HCT116 (cell line): ENCODE data around the gene PXMP4. TPM values are rescaled to one million over a fixed set of nuclear protein-coding genes. Genes with fewer than 3 reads are reported as not detected.
A peak's percentile ranks its signal among the peaks of the same experiment; 100 is the strongest.

Experiments
- ATAC-seq: fragments of 200-7000 bp; cut with Tn5 transposase; 2 replicates; pipeline ENCODE4 v1.9.1; 2020; ENCODE audit warnings: mild to moderate bottlenecking, moderate library complexity
- BruUV-seq: library from RNA; stranded (reverse); fragments of 400-500 nt; replicated peaks from 2 replicates; lab custom pipeline; 2021; lab: Mats Ljungman, UMichigan
- CTCF ChIA-PET: fragments of 300-600 bp; sonication (Branson Sonifier 250); formaldehyde crosslinking; loops from one replicate; lab custom pipeline; 2021; ENCODE audit warnings: antibody characterized with exemption; lab: Charles Lee
- POLR2A ChIA-PET: fragments of 300-600, 350-600 bp; sonication (Branson Sonifier 250); formaldehyde crosslinking; loops from one replicate; lab custom pipeline; 2021; ENCODE audit warnings: antibody characterized with exemption; lab: Charles Lee
- RAD21 ChIA-PET, 2 experiments: fragments of 300-600 bp; sonication (Branson Sonifier 250); formaldehyde crosslinking; loops; one replicate each; lab custom pipeline; 2023; ENCODE audit warnings: low total read pairs in 2 of 2; ENCODE audit not compliant: uncharacterized antibody in 2 of 2, unreplicated experiment in 2 of 2, low non-redundant PET in 1 of 2; lab: Charles Lee
- DNase-seq: peaks from one replicate; pipeline ENCODE4 v3.0.0-alpha.2; 2010; ENCODE audit warnings: low read depth, low spot score
- H2AFZ ChIP-seq: fragments of 200-600 bp; shearing (Covaris generic), sonication (generic); 2 replicates; pipeline ENCODE4 v1.6.1; 2017; ENCODE audit warnings: low read depth, mixed run types, mixed read lengths, antibody characterized with exemption, low read length; ENCODE audit not compliant: poor library complexity, severe bottlenecking
- H3K27ac ChIP-seq: 2 replicates; pipeline ENCODE4 v1.5.1; 2012; ENCODE audit warnings: low read depth, low read length
- H3K27me3 ChIP-seq: fragments of 200-600 bp; sonication (generic); 2 replicates; pipeline ENCODE4 v1.6.1; 2016; ENCODE audit warnings: mixed run types, low read length, mixed read lengths; ENCODE audit not compliant: insufficient read depth
- H3K36me3 ChIP-seq, 2 experiments: fragments of 200-500 bp in 1 of 2; fragments of 200-600 bp in 1 of 2; sonication (Bioruptor generic) in 1 of 2; sonication (generic) in 1 of 2; 2 replicates each; pipeline versions ENCODE4 v1.5.1 to v1.6.1; 2014 to 2016; ENCODE audit warnings: low read length in 2 of 2, inconsistent platforms in 1 of 2, mixed read lengths in 1 of 2, mixed run types in 1 of 2; ENCODE audit not compliant: insufficient read depth in 2 of 2, control insufficient read depth in 1 of 2
- H3K4me1 ChIP-seq, 2 experiments: fragments of 200-600 bp in 1 of 2; sonication (generic) in 1 of 2; 2 replicates each; pipeline versions ENCODE4 v1.5.1 to v1.6.1; 2012 to 2017; ENCODE audit warnings: low read length in 2 of 2, inconsistent platforms in 1 of 2, mild to moderate bottlenecking in 1 of 2, mixed read lengths in 1 of 2, mixed run types in 1 of 2, moderate library complexity in 1 of 2; ENCODE audit not compliant: insufficient read depth in 2 of 2, control insufficient read depth in 1 of 2
- H3K4me2 ChIP-seq: fragments of 200-600 bp; sonication (generic); 2 replicates; pipeline ENCODE4 v1.6.1; 2017; ENCODE audit warnings: mixed run types, low read length, mixed read lengths
- H3K4me3 ChIP-seq, 2 experiments: fragments of 200-600 bp in 1 of 2; sonication (generic) in 1 of 2; replicated peaks in 1 of 2; 2 replicates each; pipeline ENCODE4 v1.5.1; 2011 to 2016; ENCODE audit warnings: low read length in 2 of 2, control low read depth in 1 of 2, low read depth in 1 of 2, mild to moderate bottlenecking in 1 of 2, mixed read lengths in 1 of 2, mixed run types in 1 of 2
- H3K79me2 ChIP-seq: fragments of 200-600 bp; sonication (generic); 2 replicates; pipeline ENCODE4 v1.6.1; 2017; ENCODE audit warnings: mild to moderate bottlenecking, mixed run types, low read length, moderate library complexity, mixed read lengths; ENCODE audit not compliant: insufficient read depth
- H3K9ac ChIP-seq: fragments of 200-600 bp; sonication (generic); 2 replicates; pipeline ENCODE4 v1.6.1; 2016; ENCODE audit warnings: low read length, mixed read lengths
- H3K9me2 ChIP-seq: fragments of 200-600 bp; sonication (generic), shearing (Covaris generic); 2 replicates; pipeline ENCODE4 v1.6.1; 2017; ENCODE audit warnings: mixed run types, mild to moderate bottlenecking, moderate library complexity; ENCODE audit not compliant: insufficient read depth
- H3K9me3 ChIP-seq, 2 experiments: fragments of 200-500 bp in 1 of 2; fragments of 200-600 bp in 1 of 2; sonication (Bioruptor generic) in 1 of 2; sonication (generic) in 1 of 2; 2 replicates each; pipeline ENCODE4 v1.6.1; 2014 to 2017; ENCODE audit warnings: low read length in 2 of 2, mixed read lengths in 2 of 2, inconsistent platforms in 1 of 2, low read depth in 1 of 2, mild to moderate bottlenecking in 1 of 2, mixed run types in 1 of 2, moderate library complexity in 1 of 2; ENCODE audit not compliant: control insufficient read depth in 1 of 2, insufficient read depth in 1 of 2
- H4K20me1 ChIP-seq: fragments of 200-600 bp; sonication (generic), shearing (Covaris generic); 2 replicates; pipeline ENCODE4 v1.6.1; 2017; ENCODE audit warnings: mixed run types, mild to moderate bottlenecking, moderate library complexity; ENCODE audit not compliant: insufficient read depth
- CBX3 ChIP-seq: IDR thresholded peaks from 2 replicates; pipeline ENCODE4 v1.6.1; 2012; ENCODE audit warnings: low read depth
- EGR1 ChIP-seq: IDR thresholded peaks from 2 replicates; pipeline ENCODE4 v1.6.1; 2012; ENCODE audit warnings: low read depth
- EZH2phosphoT487 ChIP-seq: fragments of 200-600 bp; IDR thresholded peaks from 2 replicates; pipeline ENCODE4 v1.6.1; 2018; ENCODE audit warnings: antibody characterized with exemption, borderline replicate concordance
- POLR2A ChIP-seq: IDR thresholded peaks from 2 replicates; pipeline ENCODE4 v1.7.0; 2011; ENCODE audit warnings: borderline replicate concordance; ENCODE audit not compliant: insufficient read depth, insufficient read length; ENCODE audit errors: extremely low read depth
- POLR2AphosphoS5 ChIP-seq: IDR thresholded peaks from 2 replicates; pipeline ENCODE4 v1.6.1; 2011; ENCODE audit warnings: mild to moderate bottlenecking, low read depth, low read length, moderate library complexity
- RAD21 ChIP-seq: IDR thresholded peaks from 2 replicates; pipeline ENCODE4 v1.6.1; 2012; ENCODE audit warnings: low read depth, mild to moderate bottlenecking
- SP1 ChIP-seq: IDR thresholded peaks from 2 replicates; pipeline ENCODE4 v1.6.1; 2012; ENCODE audit warnings: low read depth
- SRF ChIP-seq: IDR thresholded peaks from 2 replicates; pipeline ENCODE4 v1.6.1; 2012; ENCODE audit warnings: low read depth
- YY1 ChIP-seq: IDR thresholded peaks from 2 replicates; pipeline ENCODE4 v1.6.1; 2011; ENCODE audit warnings: low read length, low read depth, moderate library complexity, mild to moderate bottlenecking; ENCODE audit not compliant: insufficient replicate concordance; ENCODE audit errors: extremely low read depth
- intact Hi-C: fragments of 100-400 bp; cut with micrococcal nuclease; formaldehyde crosslinking; loops from 2 replicates; pipeline ENCODE4 v1.10.0; 2022
- total RNA-seq: library from RNA; stranded (reverse); gene quantifications from one replicate; pipeline ENCODE4 v1.2.1, GENCODE V29; 2021; ENCODE audit not compliant: unreplicated experiment
- TF ChIP-seq, protein P1 (sequence below): IDR thresholded peaks from 2 replicates; pipeline ENCODE4 v1.6.1; 2012; ENCODE audit warnings: low read depth

PXMP4 gene
- total RNA-seq, 1 experiment from 2014 or later, result 9.6 TPM

DNA sequence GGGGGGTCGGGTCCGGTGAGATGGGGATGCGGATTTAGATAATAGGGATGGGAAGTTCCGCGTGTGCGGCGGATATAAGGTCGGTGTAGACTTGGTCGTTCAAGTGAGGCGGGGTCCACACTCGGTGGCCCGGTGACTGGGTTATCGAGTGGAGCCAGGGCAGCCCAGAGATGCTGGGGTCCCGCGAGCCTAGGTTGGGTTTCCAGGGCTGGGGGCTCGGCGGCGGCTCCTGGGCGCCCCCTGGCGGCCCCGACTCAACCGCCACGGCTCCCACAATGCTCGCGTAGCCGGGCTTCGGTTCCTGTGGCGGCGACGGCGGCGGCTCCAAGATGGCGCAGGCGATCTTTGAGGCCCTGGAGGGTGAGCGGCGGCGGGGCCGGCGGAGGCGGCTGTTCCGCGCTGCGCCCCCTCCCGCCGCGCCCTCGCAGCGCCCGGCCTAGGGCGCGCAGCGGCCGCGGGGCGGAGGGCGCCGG, 11.6 kb upstream of the PXMP4 start, which contains the start of gene ZNF341 (continued):
- no peak for TF ChIP-seq SRF
- no peak for TF ChIP-seq POLR2A

DNA sequence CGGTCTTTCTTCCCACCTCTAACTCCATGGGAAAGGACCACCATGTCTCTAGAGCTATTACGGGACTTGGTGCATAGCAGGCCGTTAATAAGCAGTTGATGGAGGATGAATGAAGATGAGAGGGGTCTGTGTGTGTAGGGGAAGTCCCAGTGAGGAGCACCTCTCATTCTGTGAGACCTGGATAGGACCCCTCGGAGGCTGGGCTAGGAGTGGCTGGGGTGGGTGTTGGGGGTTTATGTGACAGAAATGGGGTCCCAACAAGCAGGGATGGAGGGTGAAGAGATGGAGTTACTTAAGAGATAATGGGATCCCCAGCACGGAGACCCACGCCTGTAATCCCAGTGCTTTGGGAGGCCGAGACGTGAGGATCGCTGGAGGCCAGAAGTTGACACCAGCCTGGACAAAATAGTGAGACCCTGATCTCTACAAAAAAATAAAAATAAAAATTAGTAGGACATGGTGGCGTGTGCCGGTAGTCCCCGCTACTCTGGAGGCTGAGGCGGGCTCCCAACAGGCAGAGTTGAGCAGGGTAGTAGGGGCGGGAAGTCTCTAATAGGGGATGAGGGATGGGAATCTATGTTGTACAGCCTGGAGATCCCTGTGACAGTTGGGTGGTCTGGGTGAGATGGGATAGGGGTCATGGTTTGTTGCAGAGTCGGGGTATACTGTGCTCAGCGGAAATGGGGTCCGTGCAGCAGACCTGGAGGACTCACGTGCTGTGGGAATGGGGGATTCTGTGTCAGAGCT, 11.0 kb upstream of the PXMP4 start:
- H3K36me3 ChIP-seq, result no peaks in the 10 kb centered on the region
- POLR2A ChIA-PET, result no interaction called here
- H3K4me1 ChIP-seq, result peaks cover 23 to 30% of the 10 kb centered on the region in 2 experiments
- peak overlapping the region; percentile 49 for H3K9ac ChIP-seq
- H3K27ac ChIP-seq, result peak overlapping the region; percentile 83
- H3K79me2 ChIP-seq, result peaks cover 11% of the 10 kb centered on the region; the same call in 1 of the 2 replicates
- RAD21 ChIA-PET, result no interaction called here
- peak overlapping the region; percentile 41 to 51 for H3K4me3 ChIP-seq
- H3K4me2 ChIP-seq, result peak overlapping the region; percentile 73
- ATAC-seq (no peak), DNase-seq (no peak)
- H3K9me3 ChIP-seq, result peaks cover 0 to 2% of the 10 kb centered on the region in 2 experiments; a peak in 2 of 4 replicates
- no peaks in the 10 kb centered on the region for H3K9me2 ChIP-seq
- intact Hi-C loops, result loop anchor here (2.0 kb wide), 1 partner anchor 274 kb away; no protein-coding TSS in a partner anchor
- no peaks in the 10 kb centered on the region for H3K27me3 ChIP-seq
- CTCF ChIA-PET, result no interaction called here
- peak overlapping the region; percentile 86 for H2AFZ ChIP-seq
- H4K20me1 ChIP-seq, result no peaks in the 10 kb centered on the region
- TF ChIP-seq SP1 (no peak), YY1 (no peak), POLR2A (no peak), POLR2AphosphoS5 (no peak), RAD21 (no peak), CBX3 (no peak), EGR1 (no peak), EZH2phosphoT487 (no peak)
- TF ChIP-seq, protein P1, sequence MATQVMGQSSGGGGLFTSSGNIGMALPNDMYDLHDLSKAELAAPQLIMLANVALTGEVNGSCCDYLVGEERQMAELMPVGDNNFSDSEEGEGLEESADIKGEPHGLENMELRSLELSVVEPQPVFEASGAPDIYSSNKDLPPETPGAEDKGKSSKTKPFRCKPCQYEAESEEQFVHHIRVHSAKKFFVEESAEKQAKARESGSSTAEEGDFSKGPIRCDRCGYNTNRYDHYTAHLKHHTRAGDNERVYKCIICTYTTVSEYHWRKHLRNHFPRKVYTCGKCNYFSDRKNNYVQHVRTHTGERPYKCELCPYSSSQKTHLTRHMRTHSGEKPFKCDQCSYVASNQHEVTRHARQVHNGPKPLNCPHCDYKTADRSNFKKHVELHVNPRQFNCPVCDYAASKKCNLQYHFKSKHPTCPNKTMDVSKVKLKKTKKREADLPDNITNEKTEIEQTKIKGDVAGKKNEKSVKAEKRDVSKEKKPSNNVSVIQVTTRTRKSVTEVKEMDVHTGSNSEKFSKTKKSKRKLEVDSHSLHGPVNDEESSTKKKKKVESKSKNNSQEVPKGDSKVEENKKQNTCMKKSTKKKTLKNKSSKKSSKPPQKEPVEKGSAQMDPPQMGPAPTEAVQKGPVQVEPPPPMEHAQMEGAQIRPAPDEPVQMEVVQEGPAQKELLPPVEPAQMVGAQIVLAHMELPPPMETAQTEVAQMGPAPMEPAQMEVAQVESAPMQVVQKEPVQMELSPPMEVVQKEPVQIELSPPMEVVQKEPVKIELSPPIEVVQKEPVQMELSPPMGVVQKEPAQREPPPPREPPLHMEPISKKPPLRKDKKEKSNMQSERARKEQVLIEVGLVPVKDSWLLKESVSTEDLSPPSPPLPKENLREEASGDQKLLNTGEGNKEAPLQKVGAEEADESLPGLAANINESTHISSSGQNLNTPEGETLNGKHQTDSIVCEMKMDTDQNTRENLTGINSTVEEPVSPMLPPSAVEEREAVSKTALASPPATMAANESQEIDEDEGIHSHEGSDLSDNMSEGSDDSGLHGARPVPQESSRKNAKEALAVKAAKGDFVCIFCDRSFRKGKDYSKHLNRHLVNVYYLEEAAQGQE, result no peak
- no TSS peak for BruUV-seq
